Activated naive CD8-positive, alpha-beta T cell treated with anti-CD3 and anti-CD28 coated beads for 36 hours (primary cell): ENCODE measurements around the gene CAMKK2. TPM values are rescaled to one million over a fixed set of nuclear protein-coding genes. Genes with fewer than 3 reads are reported as not detected.
"Not testable (repeated sequence)": the region's sequence is repeated elsewhere in the genome, so short reads cannot be mapped to it uniquely, and the experiment has no call there.

ENCODE experiments used
- DNase-seq: peaks from one replicate; pipeline ENCODE4 v3.0.0; 2021
- H3K27ac Mint-ChIP-seq: one replicate; pipeline ENCODE4 v1.8.0; 2022; ENCODE audit warnings: mild to moderate bottlenecking, moderate library complexity, mixed read lengths
- H3K27me3 Mint-ChIP-seq: one replicate; pipeline ENCODE4 v1.8.0; 2022; ENCODE audit warnings: mild to moderate bottlenecking, mixed read lengths
- H3K36me3 Mint-ChIP-seq: one replicate; pipeline ENCODE4 v1.8.0; 2021; ENCODE audit warnings: mild to moderate bottlenecking, mixed read lengths
- H3K4me1 Mint-ChIP-seq: one replicate; pipeline ENCODE4 v1.8.0; 2021; ENCODE audit warnings: mixed read lengths
- H3K4me3 Mint-ChIP-seq: one replicate; pipeline ENCODE4 v1.8.0; 2022; ENCODE audit warnings: mild to moderate bottlenecking, moderate library complexity, mixed read lengths
- H3K9me3 Mint-ChIP-seq: one replicate; pipeline ENCODE4 v1.8.0; 2022; ENCODE audit warnings: mixed read lengths
- total RNA-seq, 2 experiments: library from RNA; stranded (reverse); gene quantifications; one replicate each; pipeline ENCODE4 v1.2.3, GENCODE V29; 2021

Gene CAMKK2
- total RNA-seq, 2 experiments from 2014 or later = 37.6 to 38.6 TPM

- no peaks in the 10 kb centered on the region for H3K27me3 Mint-ChIP-seq
- no peak for DNase-seq
- peaks cover 7% of the 10 kb centered on the region for H3K36me3 Mint-ChIP-seq
- no peak overlapping the region for H3K27ac Mint-ChIP-seq
- H3K4me3 Mint-ChIP-seq = no peak overlapping the region
- no peaks in the 10 kb centered on the region for H3K9me3 Mint-ChIP-seq
- peaks cover 14% of the 10 kb centered on the region for H3K4me1 Mint-ChIP-seq
These were observed 6.5 kb downstream of the CAMKK2 start for GRCh38 chr12:121289962-121290361.

GRCh38 chr12:121288986-121289385 lies 7.5 kb downstream of the CAMKK2 start:
- H3K27ac Mint-ChIP-seq = no peak overlapping the region
- H3K36me3 Mint-ChIP-seq = peaks cover 7% of the 10 kb centered on the region
- no peaks in the 10 kb centered on the region for H3K27me3 Mint-ChIP-seq
- no peaks in the 10 kb centered on the region for H3K9me3 Mint-ChIP-seq
- H3K4me1 Mint-ChIP-seq = peaks cover 8% of the 10 kb centered on the region
- no peak for DNase-seq
- no peak overlapping the region for H3K4me3 Mint-ChIP-seq

- no peak for DNase-seq
- Mint-ChIP-seq H3K27me3 (no peaks in the 10 kb centered on the region), H3K36me3 (peaks cover 7% of the 10 kb centered on the region), H3K4me1 (peaks cover 8% of the 10 kb centered on the region), H3K9me3 (no peaks in the 10 kb centered on the region), H3K4me3 (no peak overlapping the region), H3K27ac (no peak overlapping the region)
These were observed 8.2 kb downstream of the CAMKK2 start for GRCh38 chr12:121288158-121288845.

- H3K4me3 Mint-ChIP-seq = no peak overlapping the region
- peaks cover 6% of the 10 kb centered on the region for H3K36me3 Mint-ChIP-seq
- peaks cover 7% of the 10 kb centered on the region for H3K4me1 Mint-ChIP-seq
- no peaks in the 10 kb centered on the region for H3K27me3 Mint-ChIP-seq
- H3K27ac Mint-ChIP-seq = no peak overlapping the region
- no peak for DNase-seq
- no peaks in the 10 kb centered on the region for H3K9me3 Mint-ChIP-seq
These were observed 9.1 kb downstream of the CAMKK2 start for GRCh38 chr12:121287267-121287954.

GRCh38 chr12:121285856-121286255 lies 10.7 kb downstream of the CAMKK2 start:
- Mint-ChIP-seq H3K27ac (no peak overlapping the region), H3K9me3 (no peaks in the 10 kb centered on the region), H3K36me3 (peaks cover 12% of the 10 kb centered on the region), H3K4me3 (no peak overlapping the region), H3K27me3 (no peaks in the 10 kb centered on the region), H3K4me1 (peaks cover 8% of the 10 kb centered on the region)
- DNase-seq = no peak

DNA sequence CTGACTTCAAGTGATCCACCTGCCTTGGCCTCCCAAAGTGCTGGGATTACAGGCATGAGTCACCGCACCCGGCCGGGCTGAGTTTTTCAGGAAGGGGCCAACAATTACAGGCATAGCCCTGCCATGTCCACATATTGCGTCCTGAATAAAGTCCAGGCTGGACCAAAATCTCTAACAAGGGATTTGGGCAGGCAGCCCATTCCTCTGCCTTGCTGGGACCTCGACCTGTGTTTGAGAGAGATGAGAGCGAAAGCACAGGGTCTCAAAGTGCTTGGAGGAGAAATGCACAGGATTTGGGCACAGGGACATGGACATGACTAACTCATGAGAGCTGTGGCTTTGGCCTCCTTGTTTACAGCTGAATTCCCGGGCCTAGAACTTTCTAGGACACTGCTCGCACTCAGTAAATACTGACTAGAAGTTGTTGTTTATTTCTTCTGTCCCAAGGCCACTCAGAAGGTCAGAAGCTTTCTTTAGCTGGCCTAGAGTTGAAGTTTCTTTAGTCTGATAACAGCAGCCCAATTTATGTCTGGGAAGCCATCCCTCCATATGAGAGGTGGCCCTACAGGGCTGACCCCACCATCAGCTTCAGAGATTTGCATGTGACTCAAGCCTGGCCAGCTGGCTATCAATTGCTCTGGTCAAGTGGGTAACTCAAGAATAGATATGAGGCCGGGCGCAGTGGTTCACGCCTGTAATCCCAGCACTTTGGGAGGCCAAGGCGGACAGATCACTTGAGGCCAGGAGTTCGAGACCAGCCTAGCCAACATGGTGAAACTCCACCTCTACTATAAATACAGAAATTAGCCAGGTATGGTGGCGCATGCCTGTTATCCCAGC lies 11.7 kb downstream of the CAMKK2 start:
- Mint-ChIP-seq H3K9me3 (no peaks in the 10 kb centered on the region), H3K4me1 (peaks cover 8% of the 10 kb centered on the region), H3K4me3 (no peak overlapping the region), H3K27me3 (no peaks in the 10 kb centered on the region), H3K27ac (no peak overlapping the region), H3K36me3 (peaks cover 12% of the 10 kb centered on the region)
- DNase-seq = no peak

DNA sequence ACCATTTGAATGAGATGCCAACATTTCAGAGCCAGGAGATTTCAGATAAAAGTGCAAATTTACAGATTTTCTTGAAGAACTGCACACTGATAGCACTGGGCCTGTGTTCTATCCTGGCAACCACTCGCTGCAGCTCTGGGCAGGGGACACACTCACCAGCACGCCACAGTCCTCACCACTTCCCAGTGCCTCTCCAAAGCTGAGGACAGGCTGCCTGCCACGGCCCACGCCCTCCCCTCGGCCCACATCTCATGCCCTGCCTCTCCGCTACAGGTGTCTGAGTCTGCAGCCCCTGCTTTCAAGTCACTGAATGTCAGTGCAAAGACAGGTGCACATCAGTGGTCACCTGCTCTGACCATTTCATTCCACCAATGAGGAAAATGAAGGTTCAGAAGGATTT lies 12.7 kb downstream of the CAMKK2 start:
- H3K36me3 Mint-ChIP-seq = peaks cover 12% of the 10 kb centered on the region
- H3K27me3 Mint-ChIP-seq = no peaks in the 10 kb centered on the region
- H3K4me1 Mint-ChIP-seq = peaks cover 8% of the 10 kb centered on the region
- H3K9me3 Mint-ChIP-seq = no peaks in the 10 kb centered on the region
- H3K4me3 Mint-ChIP-seq = no peak overlapping the region
- no peak for DNase-seq
- no peak overlapping the region for H3K27ac Mint-ChIP-seq

- no peaks in the 10 kb centered on the region for H3K9me3 Mint-ChIP-seq
These were observed 13.1 kb downstream of the CAMKK2 start for GRCh38 chr12:121283388-121283787.

GRCh38 chr12:121282910-121283309 lies 13.6 kb downstream of the CAMKK2 start:
- H3K36me3 Mint-ChIP-seq = peaks cover 21% of the 10 kb centered on the region
- not testable (repeated sequence) for H3K9me3 Mint-ChIP-seq, H3K4me1 Mint-ChIP-seq, DNase-seq, H3K4me3 Mint-ChIP-seq, H3K27ac Mint-ChIP-seq, H3K27me3 Mint-ChIP-seq

More at GRCh38 chr12:121283388-121283787, 13.1 kb downstream of the CAMKK2 start:
- Mint-ChIP-seq H3K36me3 (peaks cover 16% of the 10 kb centered on the region), H3K27ac (no peak overlapping the region), H3K4me3 (no peak overlapping the region), H3K27me3 (no peaks in the 10 kb centered on the region), H3K4me1 (peaks cover 5% of the 10 kb centered on the region)
- no peak for DNase-seq

DNA sequence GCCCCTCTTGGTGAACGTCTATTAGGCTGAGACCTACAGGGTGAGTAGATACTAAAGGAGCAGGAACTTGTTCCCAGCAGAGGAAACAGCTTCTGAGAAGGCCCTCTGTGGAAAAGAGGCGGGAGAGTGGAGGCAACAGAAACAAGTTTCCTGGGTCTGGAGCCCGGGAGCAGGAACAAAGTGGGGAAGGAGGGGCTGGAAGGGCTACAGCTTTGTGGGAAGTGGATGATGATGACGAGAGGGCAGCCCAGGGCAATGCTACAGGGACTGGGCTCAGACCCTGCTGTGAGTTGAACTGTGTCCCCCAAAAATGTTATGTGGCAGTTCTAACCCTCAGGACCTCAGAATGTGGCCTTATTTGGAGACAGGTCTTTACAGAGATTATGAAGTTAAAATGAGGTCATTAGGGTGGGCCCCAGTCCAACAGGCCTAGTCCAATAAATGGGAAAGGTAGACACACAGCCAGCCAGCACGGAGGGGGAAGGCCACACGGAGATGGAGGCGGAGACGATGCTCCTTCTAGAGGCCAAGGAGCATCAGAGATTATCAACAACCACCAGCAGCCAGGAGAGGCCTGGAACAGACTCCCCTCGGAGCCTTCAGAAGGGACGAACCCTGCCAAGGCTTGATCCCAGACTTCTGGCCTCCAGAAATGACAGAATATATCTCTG lies 14.3 kb downstream of the CAMKK2 start:
- peaks cover 5% of the 10 kb centered on the region for H3K4me1 Mint-ChIP-seq
- H3K36me3 Mint-ChIP-seq = peaks cover 25% of the 10 kb centered on the region
- no peak overlapping the region for H3K4me3 Mint-ChIP-seq
- no peaks in the 10 kb centered on the region for H3K27me3 Mint-ChIP-seq
- DNase-seq = no peak
- H3K27ac Mint-ChIP-seq = no peak overlapping the region
- peaks cover 3% of the 10 kb centered on the region for H3K9me3 Mint-ChIP-seq

DNA sequence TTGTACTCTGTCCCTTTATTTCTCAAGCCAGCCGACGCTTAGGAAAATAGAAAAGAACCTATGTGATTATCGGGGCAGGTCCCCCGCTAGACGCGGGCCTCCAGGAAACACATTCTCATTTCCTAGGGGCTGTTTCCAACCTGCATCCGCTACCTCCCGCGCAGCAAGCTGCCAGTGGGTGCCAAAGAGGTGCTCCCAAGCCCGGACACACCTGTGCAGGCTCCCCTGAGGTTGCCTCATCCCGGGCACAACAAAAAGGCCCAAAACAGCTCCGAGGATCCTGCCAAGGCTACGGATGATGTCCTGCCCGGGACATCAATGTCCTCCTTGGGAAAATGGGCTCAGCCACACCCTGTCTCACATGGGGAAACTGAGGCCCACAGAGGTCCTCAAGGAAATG lies 15.4 kb downstream of the CAMKK2 start:
- not testable (repeated sequence) for H3K4me3 Mint-ChIP-seq, H3K9me3 Mint-ChIP-seq, DNase-seq, H3K4me1 Mint-ChIP-seq, H3K27me3 Mint-ChIP-seq, H3K27ac Mint-ChIP-seq
- peaks cover 25% of the 10 kb centered on the region for H3K36me3 Mint-ChIP-seq

GRCh38 chr12:121280531-121280930 lies 16.0 kb downstream of the CAMKK2 start:
- not testable (repeated sequence) for H3K4me3 Mint-ChIP-seq, H3K27ac Mint-ChIP-seq, H3K4me1 Mint-ChIP-seq, DNase-seq, H3K9me3 Mint-ChIP-seq, H3K27me3 Mint-ChIP-seq
- peaks cover 22% of the 10 kb centered on the region for H3K36me3 Mint-ChIP-seq

GRCh38 chr12:121279507-121279915 lies 17.0 kb downstream of the CAMKK2 start:
- peaks cover 10% of the 10 kb centered on the region for H3K4me1 Mint-ChIP-seq
- no peaks in the 10 kb centered on the region for H3K27me3 Mint-ChIP-seq
- H3K27ac Mint-ChIP-seq = no peak overlapping the region
- peaks cover 22% of the 10 kb centered on the region for H3K36me3 Mint-ChIP-seq
- peaks cover 3% of the 10 kb centered on the region for H3K9me3 Mint-ChIP-seq
- no peak for DNase-seq
- H3K4me3 Mint-ChIP-seq = no peak overlapping the region

DNA sequence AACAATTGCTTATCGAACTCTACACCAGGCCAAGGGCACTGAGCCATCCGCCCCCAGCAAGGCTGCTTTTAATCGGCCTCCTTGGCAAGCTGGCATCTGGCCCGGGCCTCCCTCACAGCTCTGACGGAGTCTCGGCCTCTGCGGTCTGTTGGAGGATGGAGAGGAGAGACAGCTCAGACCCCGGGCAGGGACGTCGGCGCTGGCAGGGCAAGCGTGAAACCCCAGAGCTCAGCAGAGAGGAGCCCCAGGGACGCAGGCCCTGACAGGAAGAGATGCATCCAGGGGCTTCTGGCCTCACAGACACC lies 17.5 kb downstream of the CAMKK2 start:
- Mint-ChIP-seq H3K36me3 (peaks cover 22% of the 10 kb centered on the region), H3K9me3 (peaks cover 3% of the 10 kb centered on the region), H3K4me3 (no peak overlapping the region), H3K4me1 (peaks cover 10% of the 10 kb centered on the region), H3K27me3 (no peaks in the 10 kb centered on the region), H3K27ac (no peak overlapping the region)
- DNase-seq = no peak
